B cell (primary cell): ENCODE results near the gene TSC1. TPM values are rescaled to one million over a fixed set of nuclear protein-coding genes. Genes with fewer than 3 reads are reported as not detected.

Source experiments
- ATAC-seq: fragments of 200-7000 bp; cut with Tn5 transposase; one replicate; pipeline ENCODE4 v1.10.0; 2021; ENCODE audit warnings: low read depth, mild to moderate bottlenecking, moderate number of reproducible peaks, moderate library complexity
- CTCF ChIA-PET: fragments of 350-600 bp; sonication (Branson Sonifier 250); formaldehyde crosslinking; loops from one replicate; lab custom pipeline; 2021; ENCODE audit warnings: antibody characterized with exemption, inconsistent platforms; lab: Charles Lee
- POLR2A ChIA-PET: fragments of 350-600 bp; sonication (Branson Sonifier 250); formaldehyde crosslinking; loops from one replicate; lab custom pipeline; 2021; ENCODE audit warnings: antibody characterized with exemption; lab: Charles Lee
- DNase-seq: peaks from one replicate; pipeline ENCODE4 v3.0.0; 2013
- H2AFZ ChIP-seq: 2 replicates; pipeline ENCODE4 v1.6.1; 2012; ENCODE audit warnings: mild to moderate bottlenecking, low read depth, low read length; ENCODE audit not compliant: insufficient read depth, poor library complexity, severe bottlenecking
- H3K27ac ChIP-seq, 2 donors: 1 replicate in 1 of 2; 2 replicates in 1 of 2; pipeline ENCODE4 v1.5.1; 2012 to 2013; ENCODE audit warnings: low read length in 2 of 2, mild to moderate bottlenecking in 2 of 2, moderate library complexity in 1 of 2
- H3K27me3 ChIP-seq, 4 experiments: fragments of 200-600 bp in 1 of 4; sonication (generic) in 1 of 4; replicated peaks in 1 of 4; 1 replicate in 2 of 4; 2 replicates in 2 of 4; pipeline versions ENCODE4 v1.6.1 to v1.7.0; 2013 to 2016; ENCODE audit warnings: low read length in 3 of 4, mild to moderate bottlenecking in 2 of 4, mixed read lengths in 1 of 4, moderate library complexity in 1 of 4; ENCODE audit not compliant: insufficient read depth in 4 of 4, control insufficient read depth in 3 of 4; ENCODE audit errors: control extremely low read depth in 1 of 4
- H3K36me3 ChIP-seq, 2 experiments: replicated peaks in 1 of 2; 1 replicate in 1 of 2; 2 replicates in 1 of 2; pipeline versions ENCODE4 v1.6.1 to v1.7.1; 2013; ENCODE audit warnings: low read length in 1 of 2; ENCODE audit not compliant: insufficient read depth in 2 of 2, control insufficient read depth in 1 of 2; ENCODE audit errors: control extremely low read depth in 1 of 2, extremely low read depth in 1 of 2
- H3K4me1 ChIP-seq, 2 donors: fragments of 200-600 bp in 1 of 2; sonication (generic) in 1 of 2; 1 replicate in 1 of 2; 2 replicates in 1 of 2; pipeline versions ENCODE4 v1.5.1 to v1.6.1; 2013 to 2017; ENCODE audit warnings: low read length in 2 of 2; ENCODE audit not compliant: control insufficient read depth in 2 of 2, insufficient read depth in 2 of 2
- H3K4me2 ChIP-seq: replicated peaks from 2 replicates; pipeline ENCODE3; 2012; ENCODE audit warnings: mild to moderate bottlenecking, low read depth, low read length; ENCODE audit not compliant: poor library complexity, severe bottlenecking
- H3K4me3 ChIP-seq, 5 experiments: fragments of 200-600 bp in 1 of 5; sonication (generic) in 1 of 5; 1 replicate in 3 of 5; 2 replicates in 2 of 5; pipeline versions ENCODE4 v1.5.1 to v1.7.0; 2011 to 2016; ENCODE audit warnings: low read length in 4 of 5, mild to moderate bottlenecking in 4 of 5, low read depth in 2 of 5, control low read depth in 1 of 5, moderate library complexity in 1 of 5; ENCODE audit not compliant: insufficient read depth in 1 of 5; ENCODE audit errors: control extremely low read depth in 1 of 5, extremely low read depth in 1 of 5
- H3K79me2 ChIP-seq: fragments of 200-600 bp; sonication (generic); one replicate; pipeline ENCODE4 v1.6.0; 2016; ENCODE audit warnings: low read length; ENCODE audit not compliant: control insufficient read depth, insufficient read depth
- H3K9ac ChIP-seq: fragments of 200-600 bp; sonication (generic); 2 replicates; pipeline ENCODE4 v1.6.1; 2017; ENCODE audit warnings: mild to moderate bottlenecking, low read length, moderate library complexity
- H3K9me3 ChIP-seq, 3 donors: one replicate each; pipeline versions ENCODE4 v1.6.1 to v1.7.1; 2013; ENCODE audit warnings: low read length in 2 of 3; ENCODE audit not compliant: control insufficient read depth in 2 of 3, insufficient read depth in 1 of 3; ENCODE audit errors: control extremely low read depth in 1 of 3
- H4K20me1 ChIP-seq: 2 replicates; pipeline ENCODE4 v1.6.0; 2012; ENCODE audit warnings: mild to moderate bottlenecking, low read length; ENCODE audit not compliant: insufficient read depth, control insufficient read depth, poor library complexity, severe bottlenecking
- H3K27ac Mint-ChIP-seq: one replicate; pipeline ENCODE4 v1.8.0; 2021; ENCODE audit warnings: mixed read lengths
- H3K27me3 Mint-ChIP-seq: one replicate; pipeline ENCODE4 v1.8.0; 2021; ENCODE audit warnings: mixed read lengths
- H3K4me1 Mint-ChIP-seq: one replicate; pipeline ENCODE4 v1.8.0; 2021; ENCODE audit warnings: mixed read lengths
- H3K4me3 Mint-ChIP-seq: one replicate; pipeline ENCODE4 v1.8.0; 2021; ENCODE audit warnings: mixed read lengths
- H3K9me3 Mint-ChIP-seq: one replicate; pipeline ENCODE4 v1.8.0; 2022; ENCODE audit warnings: mixed read lengths; ENCODE audit not compliant: insufficient read depth
- EZH2 ChIP-seq: IDR thresholded peaks from 2 replicates; pipeline ENCODE4 v1.6.1; 2012; ENCODE audit warnings: borderline replicate concordance, low read depth, mild to moderate bottlenecking, moderate library complexity, low read length; ENCODE audit not compliant: insufficient read depth, poor library complexity, severe bottlenecking
- WGBS: methylation state at CpG from one replicate; pipeline ENCODE4 v1.1.5; 2013; ENCODE audit warnings: missing lambda C conversion rate; ENCODE audit not compliant: insufficient coverage; 5-methylcytosine and 5-hydroxymethylcytosine counted together
- intact Hi-C: fragments of 100-400 bp; cut with micrococcal nuclease; formaldehyde crosslinking; loops from one replicate; pipeline ENCODE4 v1.10.0; 2022
- polyA plus RNA-seq: library from polyadenylated mRNA; depleted of rRNA; stranded (reverse); fragments of >200 nt; gene quantifications from 2 replicates; pipeline ENCODE4 v1.2.3, GENCODE V29; 2012
- total RNA-seq, 2 donors: library from RNA; stranded (reverse); fragments of 120-200 nt in 1 of 2; gene quantifications; 1 replicate in 1 of 2; 2 replicates in 1 of 2; pipeline versions ENCODE4 v1.2.3 to v1.2.4, GENCODE V29; 2013 to 2022
- TF ChIP-seq, protein P1 (sequence below): fragments of 200-600 bp; IDR thresholded peaks from one replicate; pipeline ENCODE4 v1.8.0; 2022; ENCODE audit warnings: antibody characterized with exemption, mild to moderate bottlenecking

The TSC1 gene
- total and polyA plus RNA-seq, 2 donors (not counting 1 experiment from before 2014, with no cell fraction given) = 34.4 to 102 TPM

DNA sequence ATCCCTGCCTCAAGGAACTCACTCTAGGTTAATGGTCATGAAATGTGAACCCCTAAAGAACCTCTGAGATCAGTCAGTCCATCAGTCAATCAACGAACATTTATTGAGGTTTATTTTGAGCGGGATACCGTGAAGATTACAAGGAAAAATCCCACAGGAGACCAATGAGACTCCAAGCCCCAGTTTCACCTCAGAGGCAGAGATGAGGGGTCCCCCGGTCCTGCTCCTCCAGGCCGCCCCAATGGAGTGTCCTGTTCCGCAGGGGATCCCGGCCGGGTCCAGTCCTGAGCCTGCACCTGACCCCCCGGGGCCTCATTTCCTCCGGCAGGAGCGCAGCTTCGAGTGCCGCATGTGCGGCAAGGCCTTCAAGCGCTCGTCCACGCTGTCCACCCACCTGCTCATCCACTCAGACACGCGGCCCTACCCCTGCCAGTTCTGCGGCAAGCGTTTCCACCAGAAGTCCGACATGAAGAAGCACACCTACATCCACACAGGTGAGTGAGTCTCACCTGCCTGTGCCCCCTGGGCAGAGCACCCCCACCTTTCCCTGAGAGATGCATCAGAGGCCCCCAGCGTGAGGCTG lies 45.1 kb upstream of the TSC1 start:
- no peak overlapping the region for H3K27ac Mint-ChIP-seq
- H3K9me3 ChIP-seq = no peaks in the 10 kb centered on the region
- H4K20me1 ChIP-seq = no peaks in the 10 kb centered on the region
- TF ChIP-seq, protein P1, sequence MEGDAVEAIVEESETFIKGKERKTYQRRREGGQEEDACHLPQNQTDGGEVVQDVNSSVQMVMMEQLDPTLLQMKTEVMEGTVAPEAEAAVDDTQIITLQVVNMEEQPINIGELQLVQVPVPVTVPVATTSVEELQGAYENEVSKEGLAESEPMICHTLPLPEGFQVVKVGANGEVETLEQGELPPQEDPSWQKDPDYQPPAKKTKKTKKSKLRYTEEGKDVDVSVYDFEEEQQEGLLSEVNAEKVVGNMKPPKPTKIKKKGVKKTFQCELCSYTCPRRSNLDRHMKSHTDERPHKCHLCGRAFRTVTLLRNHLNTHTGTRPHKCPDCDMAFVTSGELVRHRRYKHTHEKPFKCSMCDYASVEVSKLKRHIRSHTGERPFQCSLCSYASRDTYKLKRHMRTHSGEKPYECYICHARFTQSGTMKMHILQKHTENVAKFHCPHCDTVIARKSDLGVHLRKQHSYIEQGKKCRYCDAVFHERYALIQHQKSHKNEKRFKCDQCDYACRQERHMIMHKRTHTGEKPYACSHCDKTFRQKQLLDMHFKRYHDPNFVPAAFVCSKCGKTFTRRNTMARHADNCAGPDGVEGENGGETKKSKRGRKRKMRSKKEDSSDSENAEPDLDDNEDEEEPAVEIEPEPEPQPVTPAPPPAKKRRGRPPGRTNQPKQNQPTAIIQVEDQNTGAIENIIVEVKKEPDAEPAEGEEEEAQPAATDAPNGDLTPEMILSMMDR = no peak
- TF ChIP-seq EZH2 = no peak
- no peaks in the 10 kb centered on the region for H3K79me2 ChIP-seq
- POLR2A ChIA-PET = no interaction called here
- H3K27me3 ChIP-seq = peaks cover 0 to 35% (median 5%) of the 10 kb centered on the region in 4 experiments
- no peaks in the 10 kb centered on the region for H3K9me3 Mint-ChIP-seq
- H3K27ac ChIP-seq = no peak overlapping the region
- WGBS = 91% methylated on average over 20 of the region's 23 CpGs
- no peak overlapping the region for H3K9ac ChIP-seq
- H3K36me3 ChIP-seq = no peaks in the 10 kb centered on the region
- intact Hi-C loops = no loop called here
- no peak for ATAC-seq
- peaks cover 9% of the 10 kb centered on the region for H3K4me1 Mint-ChIP-seq
- no peak overlapping the region for H3K4me2 ChIP-seq
- H3K4me3 ChIP-seq = no peak overlapping the region
- CTCF ChIA-PET = no interaction called here
- H3K27me3 Mint-ChIP-seq = peaks cover 48% of the 10 kb centered on the region
- H3K4me3 Mint-ChIP-seq = no peak overlapping the region
- DNase-seq = no peak
- H2AFZ ChIP-seq = no peak overlapping the region
- peaks cover 0 to 3% of the 10 kb centered on the region in 2 donors for H3K4me1 ChIP-seq

DNA sequence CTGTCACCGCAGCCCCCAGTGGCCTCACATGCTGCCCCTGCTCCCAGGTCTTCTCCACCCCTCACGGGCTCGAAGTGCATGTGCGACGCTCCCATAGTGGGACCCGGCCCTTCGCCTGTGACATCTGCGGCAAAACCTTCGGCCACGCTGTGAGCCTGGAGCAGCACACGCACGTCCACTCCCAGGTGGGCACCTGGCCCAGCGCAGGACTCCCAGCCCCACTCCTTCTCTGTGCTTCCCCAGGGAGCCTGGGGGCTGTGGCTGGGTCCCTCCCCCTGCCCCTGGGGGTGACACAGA lies 44.5 kb upstream of the TSC1 start:
- Mint-ChIP-seq H3K4me1 (peaks cover 6% of the 10 kb centered on the region), H3K27me3 (peaks cover 46% of the 10 kb centered on the region), H3K27ac (no peak overlapping the region), H3K9me3 (no peaks in the 10 kb centered on the region), H3K4me3 (no peak overlapping the region)
- no peak overlapping the region for H3K9ac ChIP-seq
- no peaks in the 10 kb centered on the region for H3K4me1 ChIP-seq
- H3K4me2 ChIP-seq = no peak overlapping the region
- no peaks in the 10 kb centered on the region for H3K36me3 ChIP-seq
- intact Hi-C loops = no loop called here
- DNase-seq (no peak), ATAC-seq (no peak)
- H2AFZ ChIP-seq = no peak overlapping the region
- POLR2A ChIA-PET = no interaction called here
- H3K9me3 ChIP-seq = no peaks in the 10 kb centered on the region
- peaks cover 0 to 37% (median 4%) of the 10 kb centered on the region in 4 experiments for H3K27me3 ChIP-seq
- TF ChIP-seq, protein P1 = no peak
- TF ChIP-seq EZH2 = no peak
- no peaks in the 10 kb centered on the region for H4K20me1 ChIP-seq
- no peak overlapping the region for H3K4me3 ChIP-seq
- H3K27ac ChIP-seq = no peak overlapping the region
- H3K79me2 ChIP-seq = no peaks in the 10 kb centered on the region
- WGBS = 97% methylated on average over 12 of the region's 13 CpGs
- CTCF ChIA-PET = no interaction called here
